ENCODE measurements around the gene NFYB.
A peak's percentile ranks its signal among the peaks of the same experiment; 100 is the strongest.

DNA sequence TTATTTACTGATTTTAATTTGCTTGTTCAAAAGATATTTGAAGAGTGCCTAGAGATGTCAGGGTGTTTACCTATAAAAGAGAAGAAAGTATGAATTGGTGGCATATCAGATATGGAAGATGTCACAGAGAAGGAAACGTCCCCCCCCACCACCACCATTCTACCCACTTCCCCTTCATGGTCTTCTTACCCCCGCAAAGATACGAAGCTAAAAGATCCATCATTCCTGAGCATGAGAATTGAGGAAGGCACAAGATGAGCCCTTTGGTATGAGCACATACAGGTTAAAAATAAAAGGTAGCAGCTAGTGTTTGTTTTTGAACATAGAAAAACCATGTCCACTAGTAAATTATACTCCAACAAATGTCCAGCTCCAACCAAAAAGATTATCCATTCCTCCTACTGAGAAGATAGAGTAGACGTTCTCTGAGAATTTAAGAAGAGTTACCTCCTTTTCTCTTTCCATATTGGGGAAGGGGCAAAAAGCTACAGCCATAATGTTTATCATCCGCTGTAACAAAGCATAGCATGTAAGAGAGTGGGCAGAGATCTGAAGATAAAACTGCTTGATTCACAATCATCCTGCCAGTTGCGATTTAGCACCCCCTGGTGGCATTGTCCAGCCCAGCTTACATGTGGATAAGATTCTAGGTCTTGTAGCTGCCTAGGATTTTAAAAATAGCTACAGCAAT is 29.1 kb downstream of the NFYB start:
- TF ChIP-seq CREB1 (IDR thresholded peaks at IDR 0.05; ENCODE audit: low read depth) (no peak), EP300 (IDR thresholded peaks at IDR 0.05; ENCODE audit: borderline replicate concordance) (no peak), TAF1 (IDR thresholded peaks at IDR 0.05; ENCODE audit: low read depth) (no peak), RAD21 (IDR thresholded peaks at IDR 0.05; ENCODE audit: low read depth) (peak; percentile 76), TEAD4 (IDR thresholded peaks at IDR 0.05) (no peak), ZBTB7A (IDR thresholded peaks at IDR 0.05; ENCODE audit: low read depth) (no peak)
- TF ChIP-seq, protein P1, sequence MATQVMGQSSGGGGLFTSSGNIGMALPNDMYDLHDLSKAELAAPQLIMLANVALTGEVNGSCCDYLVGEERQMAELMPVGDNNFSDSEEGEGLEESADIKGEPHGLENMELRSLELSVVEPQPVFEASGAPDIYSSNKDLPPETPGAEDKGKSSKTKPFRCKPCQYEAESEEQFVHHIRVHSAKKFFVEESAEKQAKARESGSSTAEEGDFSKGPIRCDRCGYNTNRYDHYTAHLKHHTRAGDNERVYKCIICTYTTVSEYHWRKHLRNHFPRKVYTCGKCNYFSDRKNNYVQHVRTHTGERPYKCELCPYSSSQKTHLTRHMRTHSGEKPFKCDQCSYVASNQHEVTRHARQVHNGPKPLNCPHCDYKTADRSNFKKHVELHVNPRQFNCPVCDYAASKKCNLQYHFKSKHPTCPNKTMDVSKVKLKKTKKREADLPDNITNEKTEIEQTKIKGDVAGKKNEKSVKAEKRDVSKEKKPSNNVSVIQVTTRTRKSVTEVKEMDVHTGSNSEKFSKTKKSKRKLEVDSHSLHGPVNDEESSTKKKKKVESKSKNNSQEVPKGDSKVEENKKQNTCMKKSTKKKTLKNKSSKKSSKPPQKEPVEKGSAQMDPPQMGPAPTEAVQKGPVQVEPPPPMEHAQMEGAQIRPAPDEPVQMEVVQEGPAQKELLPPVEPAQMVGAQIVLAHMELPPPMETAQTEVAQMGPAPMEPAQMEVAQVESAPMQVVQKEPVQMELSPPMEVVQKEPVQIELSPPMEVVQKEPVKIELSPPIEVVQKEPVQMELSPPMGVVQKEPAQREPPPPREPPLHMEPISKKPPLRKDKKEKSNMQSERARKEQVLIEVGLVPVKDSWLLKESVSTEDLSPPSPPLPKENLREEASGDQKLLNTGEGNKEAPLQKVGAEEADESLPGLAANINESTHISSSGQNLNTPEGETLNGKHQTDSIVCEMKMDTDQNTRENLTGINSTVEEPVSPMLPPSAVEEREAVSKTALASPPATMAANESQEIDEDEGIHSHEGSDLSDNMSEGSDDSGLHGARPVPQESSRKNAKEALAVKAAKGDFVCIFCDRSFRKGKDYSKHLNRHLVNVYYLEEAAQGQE (IDR thresholded peaks at IDR 0.05; ENCODE audit: low read depth) = no peak
- TF ChIP-seq, protein P2, sequence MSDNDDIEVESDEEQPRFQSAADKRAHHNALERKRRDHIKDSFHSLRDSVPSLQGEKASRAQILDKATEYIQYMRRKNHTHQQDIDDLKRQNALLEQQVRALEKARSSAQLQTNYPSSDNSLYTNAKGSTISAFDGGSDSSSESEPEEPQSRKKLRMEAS (IDR thresholded peaks at IDR 0.05) = no peak
